HCT116 (cell line): ENCODE results near the gene PGPEP1. TPM values are rescaled to one million over a fixed set of nuclear protein-coding genes. Genes with fewer than 3 reads are reported as not detected.

Experiments used
- ATAC-seq: fragments of 200-7000 bp; cut with Tn5 transposase; 2 replicates; pipeline ENCODE4 v1.9.1; 2020; ENCODE audit warnings: mild to moderate bottlenecking, moderate library complexity
- BruUV-seq: library from RNA; stranded (reverse); fragments of 400-500 nt; replicated peaks from 2 replicates; lab custom pipeline; 2021; lab: Mats Ljungman, UMichigan
- CTCF ChIA-PET: fragments of 300-600 bp; sonication (Branson Sonifier 250); formaldehyde crosslinking; loops from one replicate; lab custom pipeline; 2021; ENCODE audit warnings: antibody characterized with exemption; lab: Charles Lee
- POLR2A ChIA-PET: fragments of 300-600, 350-600 bp; sonication (Branson Sonifier 250); formaldehyde crosslinking; loops from one replicate; lab custom pipeline; 2021; ENCODE audit warnings: antibody characterized with exemption; lab: Charles Lee
- RAD21 ChIA-PET, 2 experiments: fragments of 300-600 bp; sonication (Branson Sonifier 250); formaldehyde crosslinking; loops; one replicate each; lab custom pipeline; 2023; ENCODE audit warnings: low total read pairs in 2 of 2; ENCODE audit not compliant: uncharacterized antibody in 2 of 2, unreplicated experiment in 2 of 2, low non-redundant PET in 1 of 2; lab: Charles Lee
- DNase-seq: peaks from one replicate; pipeline ENCODE4 v3.0.0-alpha.2; 2010; ENCODE audit warnings: low read depth, low spot score
- H2AFZ ChIP-seq: fragments of 200-600 bp; shearing (Covaris generic), sonication (generic); 2 replicates; pipeline ENCODE4 v1.6.1; 2017; ENCODE audit warnings: low read depth, mixed run types, mixed read lengths, antibody characterized with exemption, low read length; ENCODE audit not compliant: poor library complexity, severe bottlenecking
- H3K27ac ChIP-seq: 2 replicates; pipeline ENCODE4 v1.5.1; 2012; ENCODE audit warnings: low read depth, low read length
- H3K27me3 ChIP-seq: fragments of 200-600 bp; sonication (generic); 2 replicates; pipeline ENCODE4 v1.6.1; 2016; ENCODE audit warnings: mixed run types, low read length, mixed read lengths; ENCODE audit not compliant: insufficient read depth
- H3K36me3 ChIP-seq, 2 experiments: fragments of 200-500 bp in 1 of 2; fragments of 200-600 bp in 1 of 2; sonication (Bioruptor generic) in 1 of 2; sonication (generic) in 1 of 2; 2 replicates each; pipeline versions ENCODE4 v1.5.1 to v1.6.1; 2014 to 2016; ENCODE audit warnings: low read length in 2 of 2, inconsistent platforms in 1 of 2, mixed read lengths in 1 of 2, mixed run types in 1 of 2; ENCODE audit not compliant: insufficient read depth in 2 of 2, control insufficient read depth in 1 of 2
- H3K4me1 ChIP-seq, 2 experiments: fragments of 200-600 bp in 1 of 2; sonication (generic) in 1 of 2; 2 replicates each; pipeline versions ENCODE4 v1.5.1 to v1.6.1; 2012 to 2017; ENCODE audit warnings: low read length in 2 of 2, inconsistent platforms in 1 of 2, mild to moderate bottlenecking in 1 of 2, mixed read lengths in 1 of 2, mixed run types in 1 of 2, moderate library complexity in 1 of 2; ENCODE audit not compliant: insufficient read depth in 2 of 2, control insufficient read depth in 1 of 2
- H3K4me2 ChIP-seq: fragments of 200-600 bp; sonication (generic); 2 replicates; pipeline ENCODE4 v1.6.1; 2017; ENCODE audit warnings: mixed run types, low read length, mixed read lengths
- H3K4me3 ChIP-seq, 2 experiments: fragments of 200-600 bp in 1 of 2; sonication (generic) in 1 of 2; replicated peaks in 1 of 2; 2 replicates each; pipeline ENCODE4 v1.5.1; 2011 to 2016; ENCODE audit warnings: low read length in 2 of 2, control low read depth in 1 of 2, low read depth in 1 of 2, mild to moderate bottlenecking in 1 of 2, mixed read lengths in 1 of 2, mixed run types in 1 of 2
- H3K79me2 ChIP-seq: fragments of 200-600 bp; sonication (generic); 2 replicates; pipeline ENCODE4 v1.6.1; 2017; ENCODE audit warnings: mild to moderate bottlenecking, mixed run types, low read length, moderate library complexity, mixed read lengths; ENCODE audit not compliant: insufficient read depth
- H3K9ac ChIP-seq: fragments of 200-600 bp; sonication (generic); 2 replicates; pipeline ENCODE4 v1.6.1; 2016; ENCODE audit warnings: low read length, mixed read lengths
- H3K9me2 ChIP-seq: fragments of 200-600 bp; sonication (generic), shearing (Covaris generic); 2 replicates; pipeline ENCODE4 v1.6.1; 2017; ENCODE audit warnings: mixed run types, mild to moderate bottlenecking, moderate library complexity; ENCODE audit not compliant: insufficient read depth
- H3K9me3 ChIP-seq, 2 experiments: fragments of 200-500 bp in 1 of 2; fragments of 200-600 bp in 1 of 2; sonication (Bioruptor generic) in 1 of 2; sonication (generic) in 1 of 2; 2 replicates each; pipeline ENCODE4 v1.6.1; 2014 to 2017; ENCODE audit warnings: low read length in 2 of 2, mixed read lengths in 2 of 2, inconsistent platforms in 1 of 2, low read depth in 1 of 2, mild to moderate bottlenecking in 1 of 2, mixed run types in 1 of 2, moderate library complexity in 1 of 2; ENCODE audit not compliant: control insufficient read depth in 1 of 2, insufficient read depth in 1 of 2
- H4K20me1 ChIP-seq: fragments of 200-600 bp; sonication (generic), shearing (Covaris generic); 2 replicates; pipeline ENCODE4 v1.6.1; 2017; ENCODE audit warnings: mixed run types, mild to moderate bottlenecking, moderate library complexity; ENCODE audit not compliant: insufficient read depth
- CBX3 ChIP-seq: IDR thresholded peaks from 2 replicates; pipeline ENCODE4 v1.6.1; 2012; ENCODE audit warnings: low read depth
- CEBPB ChIP-seq: IDR thresholded peaks from 2 replicates; pipeline ENCODE4 v1.6.1; 2012; ENCODE audit warnings: low read depth
- EGR1 ChIP-seq: IDR thresholded peaks from 2 replicates; pipeline ENCODE4 v1.6.1; 2012; ENCODE audit warnings: low read depth
- ELF1 ChIP-seq: IDR thresholded peaks from 2 replicates; pipeline ENCODE4 v1.6.1; 2012; ENCODE audit warnings: low read depth, borderline replicate concordance
- EZH2 ChIP-seq: fragments of 200-600 bp; sonication (generic); IDR thresholded peaks from 2 replicates; pipeline ENCODE4 v1.6.1; 2017; ENCODE audit warnings: antibody characterized with exemption, mixed run types
- FOSL1 ChIP-seq: IDR thresholded peaks from 2 replicates; pipeline ENCODE4 v1.6.1; 2012; ENCODE audit warnings: low read depth
- JUND ChIP-seq: IDR thresholded peaks from 2 replicates; pipeline ENCODE4 v1.6.1; 2012
- POLR2A ChIP-seq: IDR thresholded peaks from 2 replicates; pipeline ENCODE4 v1.7.0; 2011; ENCODE audit warnings: borderline replicate concordance; ENCODE audit not compliant: insufficient read depth, insufficient read length; ENCODE audit errors: extremely low read depth
- POLR2AphosphoS5 ChIP-seq: IDR thresholded peaks from 2 replicates; pipeline ENCODE4 v1.6.1; 2011; ENCODE audit warnings: mild to moderate bottlenecking, low read depth, low read length, moderate library complexity
- RAD21 ChIP-seq: IDR thresholded peaks from 2 replicates; pipeline ENCODE4 v1.6.1; 2012; ENCODE audit warnings: low read depth, mild to moderate bottlenecking
- SIN3A ChIP-seq: IDR thresholded peaks from 2 replicates; pipeline ENCODE4 v1.6.1; 2012; ENCODE audit warnings: low read depth
- SP1 ChIP-seq: IDR thresholded peaks from 2 replicates; pipeline ENCODE4 v1.6.1; 2012; ENCODE audit warnings: low read depth
- TCF7L2 ChIP-seq: IDR thresholded peaks from 2 replicates; pipeline ENCODE4 v1.7.0; 2011; ENCODE audit warnings: borderline replicate concordance, inconsistent platforms; ENCODE audit not compliant: insufficient read depth, insufficient read length; ENCODE audit errors: extremely low read depth
- YY1 ChIP-seq: IDR thresholded peaks from 2 replicates; pipeline ENCODE4 v1.6.1; 2011; ENCODE audit warnings: low read length, low read depth, moderate library complexity, mild to moderate bottlenecking; ENCODE audit not compliant: insufficient replicate concordance; ENCODE audit errors: extremely low read depth
- ZFX ChIP-seq: fragments of 450-650 bp; IDR thresholded peaks from 2 replicates; pipeline ENCODE4 v1.6.1; 2017
- intact Hi-C: fragments of 100-400 bp; cut with micrococcal nuclease; formaldehyde crosslinking; loops from 2 replicates; pipeline ENCODE4 v1.10.0; 2022
- total RNA-seq: library from RNA; stranded (reverse); gene quantifications from one replicate; pipeline ENCODE4 v1.2.1, GENCODE V29; 2021; ENCODE audit not compliant: unreplicated experiment
- TF ChIP-seq, protein P1 (sequence below): IDR thresholded peaks from 2 replicates; pipeline ENCODE4 v1.6.1; 2012; ENCODE audit warnings: low read depth
- TF ChIP-seq, protein P2 (sequence below): IDR thresholded peaks from 2 replicates; pipeline ENCODE4 v1.6.1; 2012
- TF ChIP-seq, protein P3 (sequence below): IDR thresholded peaks from 2 replicates; pipeline ENCODE4 v1.6.1; 2011; ENCODE audit warnings: mild to moderate bottlenecking, low read length, moderate library complexity; ENCODE audit not compliant: insufficient replicate concordance; ENCODE audit errors: extremely low read depth

PGPEP1 gene
- total RNA-seq, 1 experiment from 2014 or later = 30.9 TPM

DNA sequence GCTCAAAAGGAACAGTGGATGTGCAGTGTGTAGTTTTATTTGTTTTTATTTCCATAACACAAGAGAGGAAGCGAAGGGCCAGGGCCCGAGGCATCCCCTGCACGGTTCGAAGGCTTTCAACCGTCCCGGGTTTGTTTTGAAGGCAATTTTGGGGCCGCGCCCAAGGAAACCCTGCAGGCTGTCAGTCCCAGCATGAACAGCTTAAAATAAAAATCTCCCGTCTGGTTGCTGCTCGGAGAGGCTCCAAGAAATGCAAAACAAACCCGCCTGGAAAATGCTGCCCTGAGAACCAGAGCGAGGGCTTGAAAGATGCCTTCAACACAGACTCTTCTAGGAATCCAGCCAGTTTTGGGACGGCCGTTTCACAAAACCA is 33.5 kb upstream of the PGPEP1 start:
- Histone ChIP-seq H2AFZ (no peak overlapping the region), H3K9me2 (no peaks in the 10 kb centered on the region), H3K27me3 (no peaks in the 10 kb centered on the region), H3K79me2 (peaks cover under 1% of the 10 kb centered on the region; the same call in 1 of the 2 replicates), H3K9me3 (no peaks in the 10 kb centered on the region), H4K20me1 (no peaks in the 10 kb centered on the region), H3K4me3 (no peak overlapping the region), H3K4me2 (no peak overlapping the region)
- POLR2A ChIA-PET = interaction anchor here (0.7 kb wide), 1 partner anchor 25 kb away, joined by 3 read pairs; the partner anchor contains the start of gene JUND
- no peak for DNase-seq
- BruUV-seq = TSS peak; percentile 41
- TF ChIP-seq EGR1 = no peak
- no peak for TF ChIP-seq EZH2
- no peak for TF ChIP-seq CBX3
- TF ChIP-seq TCF7L2 = no peak
- no peak for TF ChIP-seq ZFX
- no peak for TF ChIP-seq JUND
- no peak for TF ChIP-seq SP1
- no peak for TF ChIP-seq SIN3A
- TF ChIP-seq, protein P1, sequence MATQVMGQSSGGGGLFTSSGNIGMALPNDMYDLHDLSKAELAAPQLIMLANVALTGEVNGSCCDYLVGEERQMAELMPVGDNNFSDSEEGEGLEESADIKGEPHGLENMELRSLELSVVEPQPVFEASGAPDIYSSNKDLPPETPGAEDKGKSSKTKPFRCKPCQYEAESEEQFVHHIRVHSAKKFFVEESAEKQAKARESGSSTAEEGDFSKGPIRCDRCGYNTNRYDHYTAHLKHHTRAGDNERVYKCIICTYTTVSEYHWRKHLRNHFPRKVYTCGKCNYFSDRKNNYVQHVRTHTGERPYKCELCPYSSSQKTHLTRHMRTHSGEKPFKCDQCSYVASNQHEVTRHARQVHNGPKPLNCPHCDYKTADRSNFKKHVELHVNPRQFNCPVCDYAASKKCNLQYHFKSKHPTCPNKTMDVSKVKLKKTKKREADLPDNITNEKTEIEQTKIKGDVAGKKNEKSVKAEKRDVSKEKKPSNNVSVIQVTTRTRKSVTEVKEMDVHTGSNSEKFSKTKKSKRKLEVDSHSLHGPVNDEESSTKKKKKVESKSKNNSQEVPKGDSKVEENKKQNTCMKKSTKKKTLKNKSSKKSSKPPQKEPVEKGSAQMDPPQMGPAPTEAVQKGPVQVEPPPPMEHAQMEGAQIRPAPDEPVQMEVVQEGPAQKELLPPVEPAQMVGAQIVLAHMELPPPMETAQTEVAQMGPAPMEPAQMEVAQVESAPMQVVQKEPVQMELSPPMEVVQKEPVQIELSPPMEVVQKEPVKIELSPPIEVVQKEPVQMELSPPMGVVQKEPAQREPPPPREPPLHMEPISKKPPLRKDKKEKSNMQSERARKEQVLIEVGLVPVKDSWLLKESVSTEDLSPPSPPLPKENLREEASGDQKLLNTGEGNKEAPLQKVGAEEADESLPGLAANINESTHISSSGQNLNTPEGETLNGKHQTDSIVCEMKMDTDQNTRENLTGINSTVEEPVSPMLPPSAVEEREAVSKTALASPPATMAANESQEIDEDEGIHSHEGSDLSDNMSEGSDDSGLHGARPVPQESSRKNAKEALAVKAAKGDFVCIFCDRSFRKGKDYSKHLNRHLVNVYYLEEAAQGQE = no peak
- TF ChIP-seq, protein P2, sequence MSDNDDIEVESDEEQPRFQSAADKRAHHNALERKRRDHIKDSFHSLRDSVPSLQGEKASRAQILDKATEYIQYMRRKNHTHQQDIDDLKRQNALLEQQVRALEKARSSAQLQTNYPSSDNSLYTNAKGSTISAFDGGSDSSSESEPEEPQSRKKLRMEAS = no peak
- TF ChIP-seq YY1 = no peak
- TF ChIP-seq POLR2A = no peak
- no peak for TF ChIP-seq ELF1
- no peak for TF ChIP-seq CEBPB
- no peak for TF ChIP-seq FOSL1
- TF ChIP-seq POLR2AphosphoS5 = no peak
- TF ChIP-seq, protein P3, sequence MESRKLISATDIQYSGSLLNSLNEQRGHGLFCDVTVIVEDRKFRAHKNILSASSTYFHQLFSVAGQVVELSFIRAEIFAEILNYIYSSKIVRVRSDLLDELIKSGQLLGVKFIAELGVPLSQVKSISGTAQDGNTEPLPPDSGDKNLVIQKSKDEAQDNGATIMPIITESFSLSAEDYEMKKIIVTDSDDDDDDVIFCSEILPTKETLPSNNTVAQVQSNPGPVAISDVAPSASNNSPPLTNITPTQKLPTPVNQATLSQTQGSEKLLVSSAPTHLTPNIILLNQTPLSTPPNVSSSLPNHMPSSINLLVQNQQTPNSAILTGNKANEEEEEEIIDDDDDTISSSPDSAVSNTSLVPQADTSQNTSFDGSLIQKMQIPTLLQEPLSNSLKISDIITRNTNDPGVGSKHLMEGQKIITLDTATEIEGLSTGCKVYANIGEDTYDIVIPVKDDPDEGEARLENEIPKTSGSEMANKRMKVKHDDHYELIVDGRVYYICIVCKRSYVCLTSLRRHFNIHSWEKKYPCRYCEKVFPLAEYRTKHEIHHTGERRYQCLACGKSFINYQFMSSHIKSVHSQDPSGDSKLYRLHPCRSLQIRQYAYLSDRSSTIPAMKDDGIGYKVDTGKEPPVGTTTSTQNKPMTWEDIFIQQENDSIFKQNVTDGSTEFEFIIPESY = no peak
- TF ChIP-seq RAD21 = no peak
- TF ChIP-seq, all 23 proteins: peak for 0
- intact Hi-C loops = no loop called here
- RAD21 ChIA-PET = no interaction called here
- CTCF ChIA-PET = no interaction called here
- H3K27ac ChIP-seq = peak overlapping the region; percentile 97; the same call in 1 of the 2 replicates
- H3K36me3 ChIP-seq = peaks cover 12 to 40% of the 10 kb centered on the region in 2 experiments; a peak in 3 of 4 replicates
- H3K4me1 ChIP-seq = peaks cover 34 to 44% of the 10 kb centered on the region in 2 experiments
- H3K9ac ChIP-seq = no peak overlapping the region
- no peak for ATAC-seq
